ENCODE results near the gene FAM53A. TPM values are rescaled to one million over a fixed set of nuclear protein-coding genes. Genes with fewer than 3 reads are reported as not detected.

The FAM53A gene
- total and polyA plus RNA-seq, 4 donors: 0.44 to 2.2 (median 0.97) TPM

GRCh38 chr4:1625600-1626138, 58.4 kb downstream of the FAM53A start:
- Histone ChIP-seq H3K9ac (ENCODE audit: low read depth in 1 of 2, low read length in 2 of 2) (no peak overlapping the region), H3K36me3 (ENCODE audit: control insufficient read depth in 4 of 4, insufficient read depth in 3 of 4, low read depth in 1 of 4, low read length in 3 of 4) (no peaks in the 10 kb centered on the region), H3K9me3 (ENCODE audit: control insufficient read depth in 4 of 4, low read length in 3 of 4) (no peaks in the 10 kb centered on the region), H3K4me3 (ENCODE audit: low read depth in 1 of 3, low read length in 3 of 3) (no peak overlapping the region), H3K27ac (ENCODE audit: low read depth in 1 of 2, low read length in 2 of 2) (no peak overlapping the region), H3K27me3 (ENCODE audit: control insufficient read depth in 4 of 4, insufficient read depth in 4 of 4, low read length in 3 of 4) (no peaks in the 10 kb centered on the region), H3K4me1 (ENCODE audit: control insufficient read depth in 4 of 4, insufficient read depth in 4 of 4, low read length in 3 of 4) (no peaks in the 10 kb centered on the region)
- TF ChIP-seq TAF1 (conservative IDR thresholded peaks at IDR 0.05) (no peak), HNF4G (IDR thresholded peaks at IDR 0.05) (no peak), YY1 (IDR thresholded peaks at IDR 0.05) (no peak), FOXA2 (IDR thresholded peaks at IDR 0.05) (no peak), HNF4A (conservative IDR thresholded peaks at IDR 0.05) (no peak), ATF3 (IDR thresholded peaks at IDR 0.05) (no peak), CTCF (IDR thresholded peaks at IDR 0.05; ENCODE audit: low read depth, low read length, missing input control) (no peak), JUND (IDR thresholded peaks at IDR 0.05) (no peak), RXRA (IDR thresholded peaks at IDR 0.05) (no peak), SP1 (IDR thresholded peaks at IDR 0.05) (no peak), ZBTB33 (IDR thresholded peaks at IDR 0.05) (no peak), MAX (IDR thresholded peaks at IDR 0.05) (no peak), NR2F2 (IDR thresholded peaks at IDR 0.05) (no peak), FOXA1 (IDR thresholded peaks at IDR 0.05) (no peak), REST (IDR thresholded peaks at IDR 0.05) (no peak), GABPA (IDR thresholded peaks at IDR 0.05 in 1 of 2, conservative IDR thresholded peaks at IDR 0.05 in 1 of 2) (no peak), EGR1 (IDR thresholded peaks at IDR 0.05; ENCODE audit: low read depth in 2 of 2) (no peak), RAD21 (IDR thresholded peaks at IDR 0.05) (no peak)
- whole genome bisulfite sequencing: 93% methylated on average over 23 of the region's 23 CpGs
- no peak for DNase-seq (ENCODE audit: low spot score)
